Measurements from ENCODE around the gene PDPK1. TPM values are rescaled to one million over a fixed set of nuclear protein-coding genes. Genes with fewer than 3 reads are reported as not detected.

The PDPK1 gene
- total RNA-seq: 10 to 100 TPM; 31.6 to 49.8 (median 47.8) TPM

- Histone ChIP-seq H3K27me3 (no peaks in the 10 kb centered on the region), H3K27ac (peak within 1 kb of the TSS; percentile 85), H3K9me3 (no peaks in the 10 kb centered on the region), H3K4me3 (peak within 1 kb of the TSS; percentile 64), H3K36me3 (no peaks in the 10 kb centered on the region), H3K4me1 (peaks cover 49% of the 10 kb centered on the region)
- WGBS: 0% methylated on average over 4 of the region's 126 CpGs
- peak; percentile 94 to 96 for DNase-seq (ENCODE audit: low spot score in 2 of 2)
- TF ChIP-seq POLR2A (IDR thresholded peaks at IDR 0.05): peak in 1 of 2 donors; percentile 48
- TF ChIP-seq CTCF (IDR thresholded peaks at IDR 0.05): no peak
Measured at GRCh38 chr16:2537451-2538379, at the start of gene PDPK1. TSS of gene PDPK1 (plus strand) at chr16:2538021. CDS start at chr16:2538113, 92 bp downstream.

GRCh38 chr16:2489581-2489980 lies 48.2 kb upstream of the PDPK1 start:
- 87% methylated on average over 8 of the region's 16 CpGs for WGBS
- no peaks in the 10 kb centered on the region for H3K27me3 ChIP-seq
- H3K4me3 ChIP-seq: no peak overlapping the region
- H3K27ac ChIP-seq: no peak overlapping the region
- TF ChIP-seq CTCF (IDR thresholded peaks at IDR 0.05) (no peak), EP300 (IDR thresholded peaks at IDR 0.05) (no peak), POLR2A (IDR thresholded peaks at IDR 0.05) (no peak), POLR2AphosphoS5 (IDR thresholded peaks at IDR 0.05) (no peak)
- no peaks in the 10 kb centered on the region for H3K9me3 ChIP-seq
- H3K4me1 ChIP-seq: peaks cover 28% of the 10 kb centered on the region
- DNase-seq (ENCODE audit: low spot score in 2 of 2): no peak
- H3K36me3 ChIP-seq: no peaks in the 10 kb centered on the region

GRCh38 chr16:2490190-2491105 lies 47.4 kb upstream of the PDPK1 start:
- Histone ChIP-seq H3K4me3 (no peak overlapping the region), H3K27ac (no peak overlapping the region), H3K27me3 (no peaks in the 10 kb centered on the region), H3K9me3 (no peaks in the 10 kb centered on the region), H3K36me3 (no peaks in the 10 kb centered on the region), H3K4me1 (peaks cover 27% of the 10 kb centered on the region)
- TF ChIP-seq EP300 (IDR thresholded peaks at IDR 0.05) (no peak), CTCF (IDR thresholded peaks at IDR 0.05) (no peak)
- WGBS: 86% methylated on average over 21 of the region's 23 CpGs
- DNase-seq (ENCODE audit: low spot score in 2 of 2): no peak

- DNase-seq (ENCODE audit: low spot score in 2 of 2): no peak
- WGBS: 95% methylated on average over 13 of the region's 13 CpGs
- Histone ChIP-seq H3K36me3 (peaks cover 7% of the 10 kb centered on the region), H3K4me3 (no peak overlapping the region), H3K27ac (no peak overlapping the region), H3K4me1 (peaks cover 27% of the 10 kb centered on the region), H3K9me3 (no peaks in the 10 kb centered on the region), H3K27me3 (no peaks in the 10 kb centered on the region)
- TF ChIP-seq POLR2AphosphoS5 (IDR thresholded peaks at IDR 0.05): no peak
- TF ChIP-seq CTCF (IDR thresholded peaks at IDR 0.05): no peak
- TF ChIP-seq POLR2A (IDR thresholded peaks at IDR 0.05): no peak
- no peak for TF ChIP-seq EP300 (IDR thresholded peaks at IDR 0.05)
Measured at GRCh38 chr16:2492292-2492691, 45.5 kb upstream of the PDPK1 start.

GRCh38 chr16:2493605-2494004 lies 44.2 kb upstream of the PDPK1 start:
- Histone ChIP-seq H3K4me1 (peaks cover 31% of the 10 kb centered on the region), H3K27me3 (no peaks in the 10 kb centered on the region), H3K36me3 (peaks cover 7% of the 10 kb centered on the region), H3K9me3 (no peaks in the 10 kb centered on the region), H3K4me3 (no peak overlapping the region), H3K27ac (no peak overlapping the region)
- DNase-seq (ENCODE audit: low spot score in 2 of 2): no peak
- no peak for TF ChIP-seq EP300 (IDR thresholded peaks at IDR 0.05)
- no peak for TF ChIP-seq CTCF (IDR thresholded peaks at IDR 0.05)
- TF ChIP-seq POLR2A (IDR thresholded peaks at IDR 0.05): no peak
- no peak for TF ChIP-seq POLR2AphosphoS5 (IDR thresholded peaks at IDR 0.05)
- 94% methylated on average over 6 of the region's 6 CpGs for WGBS

Measured in suprapubic skin (tissue), 4 donors.